ENCODE data around the gene RUFY1.
"Not testable (repeated sequence)": the region's sequence is repeated elsewhere in the genome, so short reads cannot be mapped to it uniquely, and the experiment has no call there.

RUFY1 gene

GRCh38 chr5:179623906-179624741 lies 73.8 kb downstream of the RUFY1 start:
- Histone ChIP-seq H3K27ac (replicated peaks) (peak overlapping the region; percentile 99), H3K27me3 (ENCODE audit: insufficient read depth, poor library complexity, severe bottlenecking) (no peaks in the 10 kb centered on the region), H3K4me3 (replicated peaks; ENCODE audit: insufficient read depth, low read length) (peak overlapping the region; percentile 43)
- peak; percentile 80 for TF ChIP-seq POLR2AphosphoS5 (IDR thresholded peaks at IDR 0.05; ENCODE audit: low read depth)
- peak; percentile 78 for TF ChIP-seq SPI1 (IDR thresholded peaks at IDR 0.05; ENCODE audit: borderline replicate concordance, low read depth)
- TF ChIP-seq GABPA (IDR thresholded peaks at IDR 0.05; ENCODE audit: low read depth): no peak
- DNase-seq (ENCODE audit: low read depth in 1 of 2, low spot score in 1 of 2): peak; percentile 64 to 68

DNA sequence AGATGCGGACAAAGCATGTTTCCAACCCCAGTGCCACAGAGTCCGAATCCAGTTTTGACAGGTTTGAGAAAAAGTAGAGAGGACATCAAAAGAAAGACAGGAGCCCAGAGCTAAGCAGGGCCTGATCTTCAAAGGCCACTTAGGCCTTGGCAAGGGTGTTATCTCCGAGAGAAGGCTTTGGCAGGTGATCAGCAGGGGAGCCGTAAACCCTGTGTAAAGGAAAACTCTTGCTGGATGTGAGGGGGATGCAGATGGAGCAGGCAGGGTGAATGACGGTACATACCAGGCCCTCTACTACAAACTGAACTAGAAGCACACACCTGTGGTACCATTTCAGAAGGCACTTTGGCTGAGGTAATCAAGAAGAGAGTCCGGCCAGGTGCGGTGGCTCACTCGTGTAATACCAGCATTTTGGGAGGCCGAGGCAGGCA lies 74.5 kb downstream of the RUFY1 start:
- Histone ChIP-seq H3K4me3 (replicated peaks; ENCODE audit: insufficient read depth, low read length) (no peak overlapping the region), H3K27ac (replicated peaks) (peak overlapping the region; percentile 99), H3K27me3 (ENCODE audit: insufficient read depth, poor library complexity, severe bottlenecking) (no peaks in the 10 kb centered on the region)
- DNase-seq (ENCODE audit: low read depth in 1 of 2, low spot score in 1 of 2): no peak
- TF ChIP-seq GABPA (IDR thresholded peaks at IDR 0.05; ENCODE audit: low read depth) (no peak), POLR2AphosphoS5 (IDR thresholded peaks at IDR 0.05; ENCODE audit: low read depth) (no peak), SPI1 (IDR thresholded peaks at IDR 0.05; ENCODE audit: borderline replicate concordance, low read depth) (no peak)
- TF ChIP-seq, protein P1, sequence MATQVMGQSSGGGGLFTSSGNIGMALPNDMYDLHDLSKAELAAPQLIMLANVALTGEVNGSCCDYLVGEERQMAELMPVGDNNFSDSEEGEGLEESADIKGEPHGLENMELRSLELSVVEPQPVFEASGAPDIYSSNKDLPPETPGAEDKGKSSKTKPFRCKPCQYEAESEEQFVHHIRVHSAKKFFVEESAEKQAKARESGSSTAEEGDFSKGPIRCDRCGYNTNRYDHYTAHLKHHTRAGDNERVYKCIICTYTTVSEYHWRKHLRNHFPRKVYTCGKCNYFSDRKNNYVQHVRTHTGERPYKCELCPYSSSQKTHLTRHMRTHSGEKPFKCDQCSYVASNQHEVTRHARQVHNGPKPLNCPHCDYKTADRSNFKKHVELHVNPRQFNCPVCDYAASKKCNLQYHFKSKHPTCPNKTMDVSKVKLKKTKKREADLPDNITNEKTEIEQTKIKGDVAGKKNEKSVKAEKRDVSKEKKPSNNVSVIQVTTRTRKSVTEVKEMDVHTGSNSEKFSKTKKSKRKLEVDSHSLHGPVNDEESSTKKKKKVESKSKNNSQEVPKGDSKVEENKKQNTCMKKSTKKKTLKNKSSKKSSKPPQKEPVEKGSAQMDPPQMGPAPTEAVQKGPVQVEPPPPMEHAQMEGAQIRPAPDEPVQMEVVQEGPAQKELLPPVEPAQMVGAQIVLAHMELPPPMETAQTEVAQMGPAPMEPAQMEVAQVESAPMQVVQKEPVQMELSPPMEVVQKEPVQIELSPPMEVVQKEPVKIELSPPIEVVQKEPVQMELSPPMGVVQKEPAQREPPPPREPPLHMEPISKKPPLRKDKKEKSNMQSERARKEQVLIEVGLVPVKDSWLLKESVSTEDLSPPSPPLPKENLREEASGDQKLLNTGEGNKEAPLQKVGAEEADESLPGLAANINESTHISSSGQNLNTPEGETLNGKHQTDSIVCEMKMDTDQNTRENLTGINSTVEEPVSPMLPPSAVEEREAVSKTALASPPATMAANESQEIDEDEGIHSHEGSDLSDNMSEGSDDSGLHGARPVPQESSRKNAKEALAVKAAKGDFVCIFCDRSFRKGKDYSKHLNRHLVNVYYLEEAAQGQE (IDR thresholded peaks at IDR 0.05; ENCODE audit: insufficient replicate concordance, low read depth): no peak
- TF ChIP-seq, protein P2, sequence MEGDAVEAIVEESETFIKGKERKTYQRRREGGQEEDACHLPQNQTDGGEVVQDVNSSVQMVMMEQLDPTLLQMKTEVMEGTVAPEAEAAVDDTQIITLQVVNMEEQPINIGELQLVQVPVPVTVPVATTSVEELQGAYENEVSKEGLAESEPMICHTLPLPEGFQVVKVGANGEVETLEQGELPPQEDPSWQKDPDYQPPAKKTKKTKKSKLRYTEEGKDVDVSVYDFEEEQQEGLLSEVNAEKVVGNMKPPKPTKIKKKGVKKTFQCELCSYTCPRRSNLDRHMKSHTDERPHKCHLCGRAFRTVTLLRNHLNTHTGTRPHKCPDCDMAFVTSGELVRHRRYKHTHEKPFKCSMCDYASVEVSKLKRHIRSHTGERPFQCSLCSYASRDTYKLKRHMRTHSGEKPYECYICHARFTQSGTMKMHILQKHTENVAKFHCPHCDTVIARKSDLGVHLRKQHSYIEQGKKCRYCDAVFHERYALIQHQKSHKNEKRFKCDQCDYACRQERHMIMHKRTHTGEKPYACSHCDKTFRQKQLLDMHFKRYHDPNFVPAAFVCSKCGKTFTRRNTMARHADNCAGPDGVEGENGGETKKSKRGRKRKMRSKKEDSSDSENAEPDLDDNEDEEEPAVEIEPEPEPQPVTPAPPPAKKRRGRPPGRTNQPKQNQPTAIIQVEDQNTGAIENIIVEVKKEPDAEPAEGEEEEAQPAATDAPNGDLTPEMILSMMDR (IDR thresholded peaks at IDR 0.05; ENCODE audit: insufficient read depth, low read length): no peak

GRCh38 chr5:179633501-179634369 lies 83.4 kb downstream of the RUFY1 start:
- peak overlapping the region; percentile 26 for H3K4me3 ChIP-seq (replicated peaks; ENCODE audit: insufficient read depth, low read length)
- not testable (repeated sequence) for H3K27ac ChIP-seq (replicated peaks); H3K27me3 ChIP-seq (ENCODE audit: insufficient read depth, poor library complexity, severe bottlenecking); DNase-seq (ENCODE audit: low read depth in 1 of 2, low spot score in 1 of 2)

- not testable (repeated sequence) for H3K27me3 ChIP-seq (ENCODE audit: insufficient read depth, poor library complexity, severe bottlenecking); H3K4me3 ChIP-seq (replicated peaks; ENCODE audit: insufficient read depth, low read length); DNase-seq (ENCODE audit: low read depth in 1 of 2, low spot score in 1 of 2); H3K27ac ChIP-seq (replicated peaks)
Measured at GRCh38 chr5:179634370-179635172, 84.2 kb downstream of the RUFY1 start.

DNA sequence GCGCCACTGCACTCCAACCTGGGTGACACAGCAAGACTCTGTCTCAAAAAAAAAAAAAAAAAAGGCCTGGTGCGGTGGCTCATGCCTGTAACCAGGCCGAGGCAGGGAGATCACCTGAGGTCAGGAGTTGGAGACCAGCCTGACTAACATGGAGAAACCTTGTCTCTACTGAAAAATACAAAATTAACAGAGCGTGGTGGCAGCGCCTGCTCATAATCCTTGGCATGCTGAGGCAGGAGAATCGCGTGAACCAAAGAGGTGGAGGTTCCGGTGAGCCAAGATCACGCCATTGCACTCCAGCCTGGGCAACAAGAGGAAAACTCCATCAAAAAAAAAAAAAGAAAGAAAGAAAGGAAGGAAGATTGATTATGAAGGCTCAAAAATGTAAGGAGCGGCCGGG lies 88.9 kb downstream of the RUFY1 start:
- DNase-seq (ENCODE audit: low read depth in 1 of 2, low spot score in 1 of 2); H3K4me3 ChIP-seq (replicated peaks; ENCODE audit: insufficient read depth, low read length): not testable (repeated sequence)

DNA sequence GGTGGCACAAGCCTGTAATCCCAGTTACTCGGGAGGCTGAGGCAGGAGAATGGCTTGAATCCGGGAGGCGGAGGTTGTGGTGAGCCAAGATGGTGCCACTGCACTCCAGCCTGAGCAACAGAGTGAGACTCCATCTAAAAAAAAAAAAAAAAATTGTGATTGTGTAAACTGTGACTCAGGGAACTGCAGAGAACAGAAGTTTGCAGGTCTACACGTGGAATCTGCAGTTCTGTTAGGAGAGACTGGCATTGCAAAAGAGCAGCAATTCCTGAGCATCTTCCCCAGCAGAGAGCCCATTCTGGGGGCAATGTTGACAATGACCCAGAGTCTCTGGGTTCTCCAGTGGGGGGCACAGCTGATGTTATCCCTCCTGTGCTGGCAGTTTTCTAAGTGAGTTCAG lies 91.4 kb downstream of the RUFY1 start:
- not testable (repeated sequence) for DNase-seq (ENCODE audit: low read depth in 1 of 2, low spot score in 1 of 2); H3K27me3 ChIP-seq (ENCODE audit: insufficient read depth, poor library complexity, severe bottlenecking)

More for the DNA sequence above, 88.9 kb downstream of the RUFY1 start:
- H3K27me3 ChIP-seq (ENCODE audit: insufficient read depth, poor library complexity, severe bottlenecking); H3K27ac ChIP-seq (replicated peaks): not testable (repeated sequence)

GRCh38 chr5:179642626-179643025 lies 92.3 kb downstream of the RUFY1 start:
- H3K27me3 ChIP-seq (ENCODE audit: insufficient read depth, poor library complexity, severe bottlenecking); H3K27ac ChIP-seq (replicated peaks); DNase-seq (ENCODE audit: low read depth in 1 of 2, low spot score in 1 of 2): not testable (repeated sequence)

More for the DNA sequence above, 91.4 kb downstream of the RUFY1 start:
- H3K27ac ChIP-seq (replicated peaks); H3K4me3 ChIP-seq (replicated peaks; ENCODE audit: insufficient read depth, low read length): not testable (repeated sequence)

GRCh38 chr5:179643141-179643920 lies 93.0 kb downstream of the RUFY1 start:
- DNase-seq (ENCODE audit: low read depth in 1 of 2, low spot score in 1 of 2); H3K4me3 ChIP-seq (replicated peaks; ENCODE audit: insufficient read depth, low read length); H3K27me3 ChIP-seq (ENCODE audit: insufficient read depth, poor library complexity, severe bottlenecking); H3K27ac ChIP-seq (replicated peaks): not testable (repeated sequence)

More at GRCh38 chr5:179642626-179643025, 92.3 kb downstream of the RUFY1 start:
- H3K4me3 ChIP-seq (replicated peaks; ENCODE audit: insufficient read depth, low read length): not testable (repeated sequence)

DNA sequence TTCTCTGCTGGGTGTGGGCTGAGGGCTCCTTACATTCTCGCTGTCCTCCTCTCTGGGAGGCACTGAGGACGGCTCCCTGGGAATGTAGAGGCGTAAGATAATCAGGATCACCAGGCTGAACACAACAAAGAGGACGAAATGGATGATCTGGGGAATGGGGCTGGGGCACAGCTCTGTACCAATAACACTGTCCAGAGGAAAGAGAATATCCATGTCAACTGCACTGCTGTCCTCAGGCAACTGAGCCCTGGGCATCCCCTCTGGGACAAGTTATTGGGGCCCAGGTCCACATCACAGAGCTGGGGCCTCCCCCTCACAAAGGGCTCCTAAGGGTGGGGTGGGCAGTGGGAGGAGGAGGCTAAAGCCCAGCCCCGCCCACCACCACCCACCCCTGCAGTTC lies 94.4 kb downstream of the RUFY1 start:
- not testable (repeated sequence) for H3K27ac ChIP-seq (replicated peaks); DNase-seq (ENCODE audit: low read depth in 1 of 2, low spot score in 1 of 2); H3K4me3 ChIP-seq (replicated peaks; ENCODE audit: insufficient read depth, low read length); H3K27me3 ChIP-seq (ENCODE audit: insufficient read depth, poor library complexity, severe bottlenecking)

All from HL-60 (cell line).